Measurements from ENCODE around the gene LAMA2. TPM values are rescaled to one million over a fixed set of nuclear protein-coding genes. Genes with fewer than 3 reads are reported as not detected.
A peak's percentile ranks its signal among the peaks of the same experiment; 100 is the strongest.

LAMA2 gene
- total RNA-seq, 1 donor from 2014 or later: 0.47 TPM

DNA sequence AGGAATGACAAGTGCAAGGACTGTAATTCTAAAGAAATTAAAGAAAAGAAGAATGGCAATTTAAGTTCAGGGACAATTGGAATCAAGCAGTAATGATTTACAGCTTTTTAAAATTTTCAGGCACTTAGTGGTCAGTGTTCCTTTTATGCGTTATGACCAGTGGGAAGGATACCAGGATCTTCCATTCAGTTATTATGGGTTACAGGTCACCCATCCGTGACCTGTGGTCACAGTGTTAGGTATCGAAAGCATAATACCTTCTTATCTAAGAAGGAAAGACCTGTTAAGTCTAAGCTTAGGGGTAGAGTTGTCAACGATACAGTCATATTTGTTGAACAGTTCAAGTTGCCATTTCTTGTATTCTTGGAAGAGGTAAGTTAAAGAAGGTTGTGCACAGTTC lies 253.8 kb downstream of the LAMA2 start:
- no peak overlapping the region for H3K27ac Mint-ChIP-seq (ENCODE audit: unreplicated experiment)
- peaks cover 16% of the 10 kb centered on the region for H3K4me1 Mint-ChIP-seq
- no peak overlapping the region for H3K4me3 Mint-ChIP-seq
- H3K27me3 Mint-ChIP-seq (ENCODE audit: low read depth): no peaks in the 10 kb centered on the region
- H3K9me3 Mint-ChIP-seq: no peaks in the 10 kb centered on the region
- DNase-seq (ENCODE audit: low read depth, low spot score): no peak
- TF ChIP-seq, protein P1, sequence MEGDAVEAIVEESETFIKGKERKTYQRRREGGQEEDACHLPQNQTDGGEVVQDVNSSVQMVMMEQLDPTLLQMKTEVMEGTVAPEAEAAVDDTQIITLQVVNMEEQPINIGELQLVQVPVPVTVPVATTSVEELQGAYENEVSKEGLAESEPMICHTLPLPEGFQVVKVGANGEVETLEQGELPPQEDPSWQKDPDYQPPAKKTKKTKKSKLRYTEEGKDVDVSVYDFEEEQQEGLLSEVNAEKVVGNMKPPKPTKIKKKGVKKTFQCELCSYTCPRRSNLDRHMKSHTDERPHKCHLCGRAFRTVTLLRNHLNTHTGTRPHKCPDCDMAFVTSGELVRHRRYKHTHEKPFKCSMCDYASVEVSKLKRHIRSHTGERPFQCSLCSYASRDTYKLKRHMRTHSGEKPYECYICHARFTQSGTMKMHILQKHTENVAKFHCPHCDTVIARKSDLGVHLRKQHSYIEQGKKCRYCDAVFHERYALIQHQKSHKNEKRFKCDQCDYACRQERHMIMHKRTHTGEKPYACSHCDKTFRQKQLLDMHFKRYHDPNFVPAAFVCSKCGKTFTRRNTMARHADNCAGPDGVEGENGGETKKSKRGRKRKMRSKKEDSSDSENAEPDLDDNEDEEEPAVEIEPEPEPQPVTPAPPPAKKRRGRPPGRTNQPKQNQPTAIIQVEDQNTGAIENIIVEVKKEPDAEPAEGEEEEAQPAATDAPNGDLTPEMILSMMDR (conservative IDR thresholded peaks at IDR 0.05): no peak
- no peaks in the 10 kb centered on the region for H3K36me3 Mint-ChIP-seq (ENCODE audit: low read depth)

DNA sequence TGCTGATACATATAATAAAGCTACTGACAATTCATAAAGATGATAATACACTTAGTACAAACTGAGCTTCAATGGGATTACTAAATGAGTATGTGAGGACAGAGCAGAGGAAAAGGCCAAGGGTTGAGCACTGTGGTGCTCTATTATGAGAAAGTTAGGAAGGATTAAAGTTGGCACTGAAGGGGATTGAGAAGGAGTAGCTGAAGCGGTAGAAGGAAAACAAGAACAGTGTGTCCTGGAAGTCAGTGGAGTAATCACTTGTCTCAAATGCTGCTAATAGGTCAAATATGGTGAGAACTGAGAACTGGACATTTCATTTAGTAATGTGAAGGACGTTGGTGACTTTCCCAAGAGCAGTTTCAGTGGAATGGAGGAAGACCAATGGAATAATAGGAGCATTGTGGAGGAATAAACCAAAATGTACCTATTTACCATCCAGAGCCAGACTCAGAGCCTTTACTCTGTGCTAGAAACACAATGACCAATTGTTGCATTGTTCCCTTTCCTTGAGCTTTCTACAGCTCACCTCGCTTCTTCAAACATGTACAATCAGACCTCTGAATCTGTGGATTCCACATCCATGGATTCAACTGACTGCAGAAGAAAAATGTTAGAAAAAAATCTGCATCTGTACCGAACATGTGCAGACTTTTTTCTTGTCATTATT lies 255.9 kb downstream of the LAMA2 start:
- Mint-ChIP-seq H3K9me3 (no peaks in the 10 kb centered on the region), H3K27me3 (ENCODE audit: low read depth) (no peaks in the 10 kb centered on the region), H3K36me3 (ENCODE audit: low read depth) (no peaks in the 10 kb centered on the region), H3K4me3 (no peak overlapping the region), H3K4me1 (peaks cover 7% of the 10 kb centered on the region), H3K27ac (ENCODE audit: unreplicated experiment) (no peak overlapping the region)
- no peak for DNase-seq (ENCODE audit: low read depth, low spot score)
- TF ChIP-seq, protein P1 (conservative IDR thresholded peaks at IDR 0.05): no peak

DNA sequence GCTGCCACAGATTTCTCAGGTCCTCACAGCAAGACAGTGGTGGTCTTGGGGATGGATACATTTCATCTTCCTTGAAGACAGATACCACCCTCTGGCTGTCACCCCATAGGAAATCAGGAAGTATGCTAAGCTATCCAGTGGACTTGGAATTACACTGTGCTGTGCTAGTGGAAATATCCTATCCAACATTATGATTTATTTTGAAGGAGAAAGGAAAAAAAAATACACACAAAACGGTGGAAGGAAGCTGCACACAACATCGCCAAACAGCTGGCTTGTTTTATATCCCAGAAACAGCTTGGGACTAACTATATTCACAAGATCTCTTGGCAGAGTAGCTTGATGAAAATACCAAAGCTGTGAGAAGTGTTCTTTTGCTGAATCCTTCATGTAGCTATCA lies 257.6 kb downstream of the LAMA2 start:
- Mint-ChIP-seq H3K4me1 (peaks cover 5% of the 10 kb centered on the region), H3K36me3 (ENCODE audit: low read depth) (no peaks in the 10 kb centered on the region), H3K27me3 (ENCODE audit: low read depth) (no peaks in the 10 kb centered on the region), H3K9me3 (no peaks in the 10 kb centered on the region), H3K27ac (ENCODE audit: unreplicated experiment) (no peak overlapping the region), H3K4me3 (no peak overlapping the region)
- TF ChIP-seq, protein P1 (conservative IDR thresholded peaks at IDR 0.05): no peak
- no peak for DNase-seq (ENCODE audit: low read depth, low spot score)

DNA sequence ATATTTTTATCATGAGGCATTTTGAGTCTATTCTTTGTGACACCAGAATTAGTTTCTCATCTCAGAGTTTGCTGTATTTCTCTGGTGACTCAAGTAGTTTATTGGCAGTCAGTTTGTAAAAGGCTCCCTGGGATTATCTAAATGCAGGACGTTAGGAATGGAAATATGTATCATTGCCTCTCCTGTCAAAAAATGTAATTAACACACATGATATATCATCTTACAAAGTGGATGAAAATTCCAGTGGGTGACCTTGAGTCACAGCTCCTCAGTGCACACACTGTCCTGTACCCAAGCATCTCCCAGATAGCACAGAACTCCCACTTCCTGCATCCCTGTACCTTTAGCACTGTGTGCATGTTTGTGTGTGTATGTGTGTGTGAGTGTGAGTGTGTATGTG lies 258.6 kb downstream of the LAMA2 start:
- Mint-ChIP-seq H3K4me3 (no peak overlapping the region), H3K4me1 (peaks cover 5% of the 10 kb centered on the region), H3K9me3 (no peaks in the 10 kb centered on the region), H3K27me3 (ENCODE audit: low read depth) (no peaks in the 10 kb centered on the region), H3K27ac (ENCODE audit: unreplicated experiment) (no peak overlapping the region), H3K36me3 (ENCODE audit: low read depth) (no peaks in the 10 kb centered on the region)
- TF ChIP-seq, protein P1 (conservative IDR thresholded peaks at IDR 0.05): no peak
- no peak for DNase-seq (ENCODE audit: low read depth, low spot score)

DNA sequence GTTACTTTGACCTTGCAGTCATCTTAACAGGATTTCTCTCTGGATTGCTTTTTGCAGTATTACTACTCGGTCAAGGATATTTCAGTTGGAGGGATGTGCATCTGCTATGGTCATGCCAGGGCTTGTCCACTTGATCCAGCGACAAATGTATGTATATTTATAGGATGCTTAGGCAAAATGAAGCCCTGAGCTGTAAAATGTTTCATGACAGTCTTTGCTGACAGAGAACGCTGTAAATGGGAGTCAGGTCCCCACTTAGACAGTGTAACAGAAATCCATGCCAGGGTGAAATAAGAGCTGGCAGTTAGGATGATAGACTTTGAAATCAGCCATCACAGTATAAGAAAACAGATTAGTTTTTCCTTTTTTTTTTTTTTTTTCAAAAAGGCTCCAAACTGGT lies 264.0 kb downstream of the LAMA2 start:
- H3K9me3 Mint-ChIP-seq: no peaks in the 10 kb centered on the region
- H3K27me3 Mint-ChIP-seq (ENCODE audit: low read depth): no peaks in the 10 kb centered on the region
- no peak for DNase-seq (ENCODE audit: low read depth, low spot score)
- no peaks in the 10 kb centered on the region for H3K36me3 Mint-ChIP-seq (ENCODE audit: low read depth)
- H3K4me1 Mint-ChIP-seq: peaks cover 4% of the 10 kb centered on the region
- TF ChIP-seq, protein P1 (conservative IDR thresholded peaks at IDR 0.05): no peak
- peak overlapping the region; percentile 40 for H3K27ac Mint-ChIP-seq (ENCODE audit: unreplicated experiment)
- no peak overlapping the region for H3K4me3 Mint-ChIP-seq
